A204.1 (cell line): Measurements from ENCODE around the gene CEP44.
A peak's percentile ranks its signal among the peaks of the same experiment; 100 is the strongest.

Experiments used
- FAIRE-seq: peaks from 2 replicates; lab custom pipeline; 2012; peaks lifted over from hg19 to GRCh38; lab: Jason Lieb, UNC

CEP44 gene

DNA sequence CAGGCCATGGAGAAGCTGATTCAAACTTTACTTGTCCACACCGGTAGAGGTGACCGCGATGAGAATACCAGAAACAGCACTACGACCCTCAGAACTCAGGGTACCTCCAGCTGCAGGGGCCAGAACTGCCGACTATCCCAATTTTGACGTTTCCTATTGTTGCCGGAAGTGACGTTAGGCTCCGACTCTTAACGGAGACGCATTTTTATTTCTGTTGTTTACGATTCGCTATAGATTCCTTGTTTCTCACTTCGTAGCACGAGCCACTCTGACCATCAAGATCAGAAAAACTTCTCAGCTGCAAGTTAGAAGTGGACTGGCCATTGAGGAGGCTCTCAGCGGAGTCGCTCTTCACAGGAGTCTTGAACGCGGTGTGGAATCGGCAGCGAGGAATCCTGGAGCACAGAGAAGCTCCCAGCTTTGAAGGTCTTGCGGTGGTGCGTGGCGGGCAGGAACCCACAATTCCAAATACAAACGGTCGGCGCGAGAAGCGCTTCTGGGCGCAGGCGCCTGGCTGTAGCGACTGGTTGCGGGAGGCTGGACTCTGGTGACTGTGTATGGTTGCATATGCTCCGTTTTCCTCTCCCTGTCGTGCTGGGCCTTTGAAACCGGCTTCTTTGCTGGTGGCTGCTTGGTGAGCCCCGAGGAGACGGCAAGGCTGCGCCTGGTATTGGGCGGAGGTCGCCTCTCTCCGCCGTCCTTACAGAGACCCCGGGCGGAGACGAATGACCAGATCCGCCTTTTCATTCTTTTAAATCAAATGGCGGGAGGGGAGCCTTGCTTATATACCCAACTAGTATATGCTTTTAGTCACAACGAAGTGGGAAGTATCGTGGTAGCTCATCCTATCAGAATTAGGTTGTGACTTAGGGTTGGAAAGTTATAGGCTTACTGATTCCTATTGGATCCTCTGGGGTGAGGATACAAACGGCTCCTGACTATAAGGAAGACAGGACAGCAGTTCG is at the start of gene CEP44, which contains the start of gene FBXO8:
TSS of gene CEP44 (plus strand) at position 405 of the 965 bp plus-strand sequence. CDS start 15,211 bp downstream, outside the sequence.
TSS of gene FBXO8 (minus strand) at position 161 of the 965 bp plus-strand sequence. CDS start 20,575 bp downstream, outside the sequence.
- FAIRE-seq, result peak; percentile 96

DNA sequence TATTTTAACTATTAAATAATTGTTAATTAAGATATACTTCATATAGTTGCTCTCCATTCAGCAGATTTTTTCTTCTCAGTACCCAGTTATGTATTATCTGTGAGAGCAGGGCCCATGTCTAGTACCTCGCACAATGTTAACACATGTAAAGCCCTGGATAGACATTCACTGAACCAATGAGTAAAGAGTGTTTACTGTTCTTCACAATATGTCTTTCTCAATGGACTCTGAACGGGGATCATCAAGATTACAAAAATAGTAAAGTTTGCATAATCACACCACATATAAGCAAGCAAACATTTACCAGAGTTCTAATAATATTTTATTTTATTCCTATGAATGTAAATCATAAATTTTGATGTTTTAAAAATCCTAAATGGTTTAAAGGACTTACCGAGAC is 47.4 kb upstream of the CEP44 start:
- FAIRE-seq, result peak; percentile 85

DNA sequence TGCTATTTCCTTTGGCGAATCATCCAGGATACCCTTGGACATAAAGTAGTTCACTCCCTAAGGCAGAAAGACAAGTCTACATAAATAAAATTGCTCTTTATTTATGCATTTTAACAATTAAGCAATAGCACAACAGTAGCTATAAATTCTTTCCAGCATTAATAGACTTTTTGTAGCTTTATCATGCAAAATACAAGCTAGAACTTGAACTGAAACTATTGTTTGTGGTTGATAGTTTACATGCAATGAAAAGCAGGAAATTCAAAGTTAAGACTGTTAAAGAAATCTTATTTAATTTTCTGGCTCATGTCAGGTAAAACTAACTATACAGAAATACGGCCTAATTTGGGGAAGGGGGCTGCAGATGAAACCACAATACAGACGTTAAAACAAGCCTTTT is 42.5 kb upstream of the CEP44 start:
- FAIRE-seq, result no peak

DNA sequence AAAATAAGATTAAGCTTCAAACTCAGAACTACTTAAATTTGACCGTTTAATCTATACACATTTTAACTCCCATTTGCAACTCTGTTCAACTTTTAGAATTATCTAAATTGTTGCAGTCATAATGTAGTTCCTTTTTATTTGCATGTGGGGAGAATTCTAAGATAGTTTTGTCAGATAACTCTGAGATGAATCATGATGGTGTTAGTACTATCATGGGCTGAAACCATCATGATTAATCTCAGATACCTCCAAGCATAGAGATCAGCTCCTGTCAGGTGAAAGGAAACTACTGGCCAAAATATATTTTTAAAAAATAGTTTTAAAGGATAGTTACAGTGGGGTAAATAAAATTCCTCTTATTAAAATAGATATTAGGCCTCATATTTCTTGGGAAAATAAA is 39.3 kb upstream of the CEP44 start:
- FAIRE-seq, result no peak

- FAIRE-seq, result no peak
Observed at GRCh38 chr4:174245714-174246113, 38.0 kb upstream of the CEP44 start.

DNA sequence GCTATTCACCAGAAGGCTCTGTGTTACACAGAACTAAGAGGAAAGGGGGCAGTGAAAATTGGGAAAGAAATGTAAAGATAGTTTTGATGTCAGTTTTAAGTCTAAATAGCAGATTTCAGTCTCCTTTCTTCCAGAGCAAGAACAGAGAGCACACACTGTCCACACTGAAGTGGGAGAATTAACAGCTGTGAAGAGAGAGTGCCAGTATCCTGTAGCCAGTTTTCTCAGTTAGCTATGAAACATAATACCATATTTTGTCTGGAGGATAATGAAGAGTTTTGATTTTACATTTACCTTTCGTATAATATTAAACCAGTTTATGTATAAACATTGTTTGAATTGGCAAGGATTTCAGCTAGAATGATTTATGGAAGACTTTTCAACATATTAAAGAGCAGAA is 35.3 kb upstream of the CEP44 start:
- no peak for FAIRE-seq

DNA sequence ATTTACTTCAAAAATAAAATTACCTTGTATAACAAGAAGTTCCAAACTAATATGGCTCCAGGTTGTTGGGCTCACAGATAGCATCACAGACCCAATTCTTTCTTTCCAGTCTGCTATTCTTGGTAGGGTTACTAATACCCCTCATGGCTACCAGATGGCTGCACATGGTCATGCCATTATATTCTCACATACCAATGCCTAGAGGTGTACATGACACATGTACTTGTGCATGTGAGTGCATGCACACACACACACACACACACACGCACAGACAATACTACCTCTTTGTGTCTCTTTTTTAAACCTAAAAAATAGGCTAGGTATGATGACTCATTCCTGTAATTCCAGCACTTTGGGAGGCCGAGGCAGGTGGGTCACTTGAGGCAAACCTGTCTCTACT is 31.3 kb upstream of the CEP44 start:
- FAIRE-seq, result no peak

DNA sequence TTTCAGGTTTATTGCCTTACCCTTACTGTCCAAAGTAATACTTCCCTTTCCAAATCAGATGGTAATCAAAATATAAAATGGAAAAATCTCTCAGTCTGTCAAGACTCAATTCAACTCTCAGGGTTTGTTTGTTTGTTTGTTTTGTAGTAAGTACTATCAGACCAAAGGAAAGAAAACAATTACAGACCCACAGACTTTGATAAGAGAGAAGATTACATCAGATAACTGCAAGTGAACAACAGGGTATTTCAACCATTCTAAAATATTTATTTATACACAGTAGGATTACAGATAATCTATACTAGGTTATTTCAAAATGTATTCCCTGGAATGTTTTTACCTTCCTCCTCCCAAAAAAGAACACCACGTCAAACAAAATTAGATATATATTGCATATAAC is 29.1 kb upstream of the CEP44 start:
- FAIRE-seq, result no peak

DNA sequence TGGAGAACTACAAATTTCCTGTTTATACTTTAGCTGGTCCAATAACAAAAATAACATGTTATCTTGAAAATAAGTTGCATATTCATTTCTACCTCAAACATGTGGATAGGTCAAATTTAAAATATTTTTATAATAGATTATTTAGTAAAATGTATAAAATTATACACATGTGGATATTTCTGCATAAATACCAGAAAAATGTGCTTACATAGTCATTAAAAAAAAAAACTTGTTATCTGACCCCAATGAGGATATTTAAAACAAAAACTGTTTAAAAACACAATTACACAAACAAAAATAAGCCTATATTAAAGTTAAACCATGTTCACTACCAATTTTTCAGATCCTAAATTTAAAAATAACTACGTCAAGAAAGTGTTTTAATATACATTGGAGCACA is 28.3 kb upstream of the CEP44 start:
- FAIRE-seq, result peak; percentile 73

GRCh38 chr4:174255786-174256185 is 27.9 kb upstream of the CEP44 start:
- FAIRE-seq, result no peak

GRCh38 chr4:174256277-174256713 is 27.4 kb upstream of the CEP44 start:
- no peak for FAIRE-seq

DNA sequence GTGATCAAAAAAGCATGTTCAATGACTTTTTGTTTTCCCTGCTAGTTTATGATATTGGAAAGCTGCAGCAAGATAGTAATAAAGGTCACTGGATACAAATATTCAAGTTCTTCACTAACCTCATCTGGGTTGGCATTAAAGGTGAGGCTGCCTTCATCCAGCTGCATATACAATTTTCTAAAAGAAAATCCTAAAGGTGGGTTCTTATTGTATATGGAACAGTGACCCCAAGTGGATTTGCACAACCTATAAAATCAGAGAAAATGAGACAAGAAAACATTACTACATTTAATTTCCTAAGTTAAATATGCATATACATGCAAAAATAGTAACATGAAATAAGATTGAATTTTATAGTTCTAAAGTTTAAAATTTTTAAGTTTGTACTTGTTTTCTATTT is 24.1 kb upstream of the CEP44 start:
- FAIRE-seq, result peak; percentile 94

- FAIRE-seq, result no peak
Observed at GRCh38 chr4:174260099-174260498, 23.6 kb upstream of the CEP44 start.

DNA sequence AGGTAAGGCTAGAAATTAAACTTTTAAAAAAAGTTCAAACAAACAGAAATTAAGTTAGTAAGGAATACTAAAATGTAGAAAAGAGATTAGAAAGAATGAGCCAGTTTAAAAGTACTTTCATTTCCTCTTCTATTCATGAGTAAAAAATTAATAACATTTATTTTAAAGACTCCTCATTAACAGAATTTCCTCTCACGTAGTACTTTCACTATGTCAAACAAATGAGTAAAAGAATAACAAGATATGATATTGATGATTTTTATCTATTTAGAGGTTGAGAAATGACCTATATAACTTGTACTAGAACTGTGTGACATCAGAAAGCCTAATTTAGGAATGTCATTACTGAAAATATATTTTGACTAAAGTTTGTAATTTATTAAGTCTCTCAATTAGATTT is 22.3 kb upstream of the CEP44 start:
- peak; percentile 97 for FAIRE-seq

- FAIRE-seq, result peak; percentile 37
Observed at GRCh38 chr4:174262624-174263444, 20.9 kb upstream of the CEP44 start.

GRCh38 chr4:174263445-174263736 is 20.3 kb upstream of the CEP44 start:
- no peak for FAIRE-seq

- no peak for FAIRE-seq
Observed at GRCh38 chr4:174265916-174266315, 17.8 kb upstream of the CEP44 start.

- no peak for FAIRE-seq
Observed at GRCh38 chr4:174266416-174266815, 17.3 kb upstream of the CEP44 start.

DNA sequence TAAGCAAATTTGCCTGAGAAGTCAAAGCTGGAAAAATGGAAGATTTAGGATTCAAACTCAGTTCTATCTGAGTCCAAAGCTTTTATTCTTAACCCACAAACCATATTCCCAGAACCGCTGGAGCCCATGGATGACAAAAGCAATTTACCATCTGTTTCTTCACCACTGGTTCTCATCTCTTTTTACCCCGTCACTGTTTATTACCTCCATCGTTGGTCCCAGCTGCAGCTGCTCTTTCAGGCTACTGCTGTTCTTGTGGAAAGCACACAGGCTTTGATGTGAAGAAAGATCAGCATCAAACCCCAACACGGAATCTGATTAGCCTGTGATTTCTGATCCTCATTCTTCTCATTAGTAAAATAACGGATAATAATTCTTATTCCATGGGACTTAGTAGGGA is 9.8 kb upstream of the CEP44 start:
- no peak for FAIRE-seq

GRCh38 chr4:174274436-174274835 is 9.3 kb upstream of the CEP44 start:
- no peak for FAIRE-seq

GRCh38 chr4:174275101-174275500 is 8.6 kb upstream of the CEP44 start:
- FAIRE-seq, result peak; percentile 9

- FAIRE-seq, result no peak
Observed at GRCh38 chr4:174277433-174277832, 6.3 kb upstream of the CEP44 start.

DNA sequence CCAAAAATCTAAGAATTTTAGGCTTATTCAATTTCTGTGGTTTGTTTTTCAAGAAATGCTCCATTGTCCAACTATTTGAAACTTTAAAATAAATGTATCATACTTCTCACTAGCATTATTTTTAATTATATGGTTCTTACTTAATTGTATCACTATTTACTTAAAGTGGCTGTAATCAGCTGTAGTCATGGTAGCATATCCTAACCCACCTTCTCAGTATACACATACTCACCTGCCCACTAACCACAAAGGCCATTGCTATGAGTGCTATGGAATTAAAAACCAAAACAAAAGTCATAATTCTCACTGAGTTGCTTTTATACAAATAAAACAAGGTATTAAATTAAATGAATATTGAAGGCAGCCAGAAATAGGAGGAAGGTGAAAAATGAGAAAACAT is 5.2 kb upstream of the CEP44 start:
- FAIRE-seq, result no peak
